NK-92 (cell line): ENCODE data around the gene OXER1.

ENCODE experiments used
- DNase-seq: peaks from one replicate; lab custom pipeline; 2025; ENCODE audit not compliant: unreplicated experiment; lab: John Stamatoyannopoulos, UW

Gene OXER1

GRCh38 chr2:42794271-42795046, 30.5 kb upstream of the OXER1 start:
- DNase-seq, result no peak

GRCh38 chr2:42793334-42794270, 29.7 kb upstream of the OXER1 start:
- no peak for DNase-seq

GRCh38 chr2:42792583-42793333, 28.8 kb upstream of the OXER1 start, which contains the start of gene HAAO:
Gene HAAO (minus strand): TSS chr2:42792583. CDS start chr2:42792536, 47 bp downstream.
- DNase-seq, result no peak

- no peak for DNase-seq
These were observed 28.2 kb upstream of the OXER1 start for GRCh38 chr2:42792087-42792582.

- DNase-seq, result no peak
These were observed 27.7 kb upstream of the OXER1 start for GRCh38 chr2:42791606-42792005.

DNA sequence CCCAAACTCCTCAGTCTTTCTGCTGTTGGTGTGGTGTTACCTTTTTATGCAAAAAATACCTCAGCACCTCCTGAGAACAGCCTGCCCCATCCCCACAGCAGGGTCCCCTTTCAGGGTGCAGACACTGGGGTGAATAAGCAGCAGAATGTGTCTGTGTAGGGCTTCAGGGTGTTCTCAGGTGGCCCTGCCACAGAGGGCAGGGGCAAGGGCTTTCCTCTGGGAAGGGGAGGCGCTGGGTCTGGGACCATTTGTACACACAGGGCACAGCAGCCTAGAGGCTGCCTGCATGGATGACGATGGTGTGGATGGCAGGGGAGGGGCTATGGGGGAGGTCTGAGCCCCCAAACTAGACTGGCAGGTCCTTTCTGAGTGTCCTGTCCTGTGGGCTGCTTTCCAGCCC, 25.8 kb upstream of the OXER1 start:
- DNase-seq, result no peak

GRCh38 chr2:42788882-42789281, 24.9 kb upstream of the OXER1 start:
- DNase-seq, result no peak

DNA sequence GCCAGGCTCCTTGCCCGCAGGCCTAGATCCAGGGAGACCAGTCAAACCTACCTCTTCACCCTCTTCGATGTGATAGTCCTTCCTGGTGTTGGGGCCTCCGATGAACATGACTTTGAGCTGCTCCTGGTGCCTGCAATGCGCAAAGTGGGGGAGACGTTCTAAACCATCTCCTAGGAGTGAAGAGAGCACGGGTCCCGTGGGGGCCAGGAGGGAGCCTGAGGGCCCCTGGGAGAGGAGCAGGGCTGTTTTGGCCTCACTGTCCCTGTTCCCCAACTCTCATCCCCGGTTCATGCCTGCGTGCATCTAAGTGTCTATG, 24.5 kb upstream of the OXER1 start:
- no peak for DNase-seq

DNA sequence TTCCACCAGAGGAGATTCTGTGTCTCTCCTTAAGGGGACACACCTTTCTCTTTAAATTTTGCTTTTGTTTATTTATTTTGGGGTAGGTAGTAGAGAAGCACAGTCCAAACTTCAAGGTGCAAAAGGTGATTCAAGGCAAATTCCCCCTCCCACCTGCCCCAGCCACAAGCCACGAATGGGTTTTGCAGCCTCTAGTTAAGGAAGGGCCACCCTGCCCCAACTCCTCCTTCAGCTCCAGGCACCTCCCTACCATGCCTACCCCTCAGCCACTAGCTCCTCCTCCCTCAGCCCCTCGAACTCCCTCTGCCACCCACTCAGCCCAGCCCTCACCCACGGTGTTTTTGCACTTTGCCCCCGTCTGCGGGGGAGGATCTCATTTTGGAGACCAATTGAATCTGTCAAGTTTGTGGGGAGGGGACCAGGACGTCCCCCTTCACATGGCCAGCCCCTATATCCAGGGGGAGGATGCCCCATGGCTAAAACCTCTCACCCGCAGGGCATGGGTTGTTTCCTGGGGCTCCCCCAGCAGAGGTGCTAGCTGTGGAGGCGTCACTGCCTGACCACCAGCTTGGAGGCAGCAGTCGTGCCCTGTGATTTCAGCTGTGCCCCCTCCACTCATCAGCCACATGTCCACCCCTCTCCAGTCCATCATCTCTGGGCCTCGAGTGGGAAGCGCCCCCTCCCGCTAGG, 24.0 kb upstream of the OXER1 start:
- no peak for DNase-seq

DNA sequence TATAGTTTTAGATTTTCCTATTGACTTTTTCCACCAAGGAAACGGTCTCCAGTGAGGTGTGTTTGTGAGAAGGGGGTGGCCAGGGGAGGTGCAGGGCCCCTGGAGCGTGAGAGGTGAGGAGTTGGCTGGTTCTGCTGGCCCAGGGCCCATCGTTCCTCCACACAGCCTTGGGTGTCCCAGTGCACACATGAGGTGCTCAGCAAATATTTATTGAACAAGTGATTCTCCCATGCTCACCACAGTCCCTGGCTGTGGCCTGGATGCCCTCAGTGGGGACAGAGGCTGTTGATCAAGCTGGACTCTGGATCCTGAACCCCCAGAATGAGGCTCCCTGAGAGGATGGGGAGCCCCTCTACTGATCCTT, 23.5 kb upstream of the OXER1 start:
- no peak for DNase-seq

GRCh38 chr2:42786561-42787345, 22.8 kb upstream of the OXER1 start:
- DNase-seq, result no peak

GRCh38 chr2:42784204-42784880, 20.4 kb upstream of the OXER1 start:
- DNase-seq, result no peak

DNA sequence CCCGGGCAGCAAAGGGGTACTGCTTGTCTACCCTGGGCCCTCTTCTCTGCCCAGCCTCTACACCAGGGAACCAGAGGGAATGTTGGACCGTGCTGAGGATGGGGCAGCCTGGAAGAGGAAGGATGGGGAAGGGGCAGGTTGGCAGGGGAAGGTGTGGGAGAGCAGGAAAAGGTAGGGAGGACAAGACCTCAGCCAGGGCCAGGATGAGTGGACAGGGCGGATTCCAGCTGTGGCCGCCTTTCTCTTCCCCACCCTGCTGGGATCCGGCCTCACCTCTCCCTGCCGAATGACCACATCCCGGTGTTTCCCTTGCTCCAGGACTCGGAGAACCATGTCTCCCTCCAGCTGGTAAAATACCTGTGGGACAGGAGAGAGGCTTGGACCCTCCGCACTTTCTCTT, 19.6 kb upstream of the OXER1 start:
- DNase-seq, result no peak

DNA sequence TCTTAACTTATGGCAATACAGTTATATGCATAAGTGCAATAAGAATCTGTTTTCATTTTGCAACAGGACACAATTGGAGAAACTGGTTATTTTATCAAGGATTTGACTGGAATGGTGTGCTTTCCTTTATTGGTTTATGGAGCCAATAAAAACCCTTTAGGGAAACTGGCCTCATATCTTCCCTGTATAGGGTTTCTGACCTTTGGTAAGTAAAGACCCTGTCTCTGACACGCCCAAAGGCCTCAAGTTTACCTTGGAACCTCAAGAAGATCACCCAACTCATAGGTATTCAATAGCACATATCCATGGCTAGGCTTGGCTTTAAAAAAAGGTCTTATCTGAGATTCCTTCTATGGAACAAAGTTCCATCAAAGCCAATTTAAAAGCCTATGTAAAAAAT, 17.2 kb upstream of the OXER1 start:
- DNase-seq, result no peak

- no peak for DNase-seq
These were observed 14.2 kb upstream of the OXER1 start for GRCh38 chr2:42777883-42778805.

GRCh38 chr2:42775810-42776209, 11.9 kb upstream of the OXER1 start:
- no peak for DNase-seq

DNA sequence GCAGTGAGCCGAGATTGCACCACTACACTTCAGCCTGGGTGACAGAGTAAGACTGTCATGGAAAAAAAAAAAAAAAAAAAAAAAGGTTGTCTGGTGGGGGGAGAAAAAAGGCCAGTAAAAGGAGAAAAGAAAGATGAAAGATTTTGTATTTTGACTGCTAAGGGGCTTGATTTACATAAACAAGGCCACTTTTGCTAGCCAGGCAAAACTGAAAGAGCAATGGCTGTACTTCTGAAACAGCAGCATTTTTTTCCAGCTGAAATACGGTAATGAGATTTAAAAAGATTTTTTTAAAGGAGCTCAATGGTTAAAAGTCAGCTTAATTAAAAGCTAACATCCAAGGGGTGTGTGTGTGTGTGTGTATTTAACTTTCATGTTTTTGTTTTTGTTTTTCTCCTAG, 11.3 kb upstream of the OXER1 start:
- DNase-seq, result no peak

- DNase-seq, result no peak
These were observed 7.7 kb upstream of the OXER1 start for GRCh38 chr2:42771546-42772153.
